AG09309 (cell line): ENCODE results near the gene PSME3IP1.

Experiments
- DNase-seq: peaks from one replicate; pipeline ENCODE4 v3.0.0-alpha.2; 2010; ENCODE audit warnings: low read depth
- H3K4me3 ChIP-seq: 2 replicates; pipeline ENCODE4 v1.5.1; 2011; ENCODE audit warnings: mild to moderate bottlenecking, low read depth, low read length, moderate library complexity; ENCODE audit not compliant: control insufficient read depth
- CTCF ChIP-seq: IDR thresholded peaks from 2 replicates; pipeline ENCODE4 v1.5.1; 2011; ENCODE audit warnings: mild to moderate bottlenecking, low read depth, low read length, inconsistent platforms; ENCODE audit not compliant: insufficient read depth, control insufficient read depth; ENCODE audit errors: missing control alignments

The PSME3IP1 gene

GRCh38 chr16:57229079-57229478, 43.2 kb upstream of the PSME3IP1 start:
- H3K4me3 ChIP-seq, result no peak overlapping the region
- no peak for DNase-seq
- no peak for TF ChIP-seq CTCF

GRCh38 chr16:57226701-57227621, 41.1 kb upstream of the PSME3IP1 start:
- no peak for TF ChIP-seq CTCF
- no peak overlapping the region for H3K4me3 ChIP-seq
- DNase-seq, result no peak

- H3K4me3 ChIP-seq, result no peak overlapping the region
- no peak for DNase-seq
- no peak for TF ChIP-seq CTCF
These were observed 40.1 kb upstream of the PSME3IP1 start for GRCh38 chr16:57225978-57226377.

GRCh38 chr16:57224651-57225335, 39.0 kb upstream of the PSME3IP1 start:
- no peak for DNase-seq
- no peak overlapping the region for H3K4me3 ChIP-seq
- TF ChIP-seq CTCF, result no peak

- no peak for DNase-seq
These were observed 37.2 kb upstream of the PSME3IP1 start for GRCh38 chr16:57223057-57223456.

GRCh38 chr16:57216968-57217367, 31.1 kb upstream of the PSME3IP1 start:
- no peak for TF ChIP-seq CTCF
- H3K4me3 ChIP-seq, result no peak overlapping the region
- no peak for DNase-seq

More at GRCh38 chr16:57223057-57223456, 37.2 kb upstream of the PSME3IP1 start:
- no peak for TF ChIP-seq CTCF
- H3K4me3 ChIP-seq, result no peak overlapping the region
